Hepatocyte (in vitro differentiated cells): ENCODE measurements around the gene TFAP2A. TPM values are rescaled to one million over a fixed set of nuclear protein-coding genes. Genes with fewer than 3 reads are reported as not detected.

Source experiments
- DNase-seq: peaks from one replicate; pipeline ENCODE4 v3.0.0-alpha.2; 2016; ENCODE audit warnings: low spot score
- H2AFZ ChIP-seq: fragments of 200-600 bp; sonication (generic); 2 replicates; pipeline ENCODE4 v1.6.0; 2016; ENCODE audit warnings: antibody characterized with exemption, mild to moderate bottlenecking
- H3K27ac ChIP-seq: fragments of 200-600 bp; sonication (generic); 2 replicates; pipeline ENCODE4 v1.5.1; 2016; ENCODE audit warnings: mild to moderate bottlenecking
- H3K27me3 ChIP-seq: fragments of 200-600 bp; sonication (generic); 2 replicates; pipeline ENCODE4 v1.6.1; 2016
- H3K36me3 ChIP-seq: fragments of 200-600 bp; sonication (generic); replicated peaks from 2 replicates; pipeline ENCODE4 v1.5.1; 2016; ENCODE audit warnings: low read depth; ENCODE audit not compliant: insufficient read depth
- H3K4me1 ChIP-seq: fragments of 200-600 bp; sonication (generic); 2 replicates; pipeline ENCODE4 v1.5.1; 2016; ENCODE audit warnings: mild to moderate bottlenecking, moderate library complexity; ENCODE audit not compliant: insufficient read depth
- H3K4me2 ChIP-seq: fragments of 200-600 bp; sonication (generic); 2 replicates; pipeline ENCODE4 v1.6.0; 2016
- H3K4me3 ChIP-seq: fragments of 200-600 bp; sonication (generic); 2 replicates; pipeline ENCODE4 v1.5.1; 2016; ENCODE audit warnings: mild to moderate bottlenecking
- H3K79me2 ChIP-seq: fragments of 200-600 bp; sonication (generic); 2 replicates; pipeline ENCODE4 v1.6.0; 2017; ENCODE audit warnings: mild to moderate bottlenecking
- H3K9me2 ChIP-seq: fragments of 200-600 bp; sonication (generic); replicated peaks from 2 replicates; pipeline ENCODE4 v1.6.0; 2017; ENCODE audit warnings: mild to moderate bottlenecking; ENCODE audit not compliant: insufficient read depth
- H3K9me3 ChIP-seq: fragments of 200-600 bp; sonication (generic); 2 replicates; pipeline ENCODE4 v1.5.1; 2016; ENCODE audit warnings: low read depth, mild to moderate bottlenecking
- H4K20me1 ChIP-seq: fragments of 200-600 bp; sonication (generic); 2 replicates; pipeline ENCODE4 v1.6.0; 2016; ENCODE audit warnings: mild to moderate bottlenecking; ENCODE audit not compliant: insufficient read depth, poor library complexity, severe bottlenecking
- EZH2 ChIP-seq: fragments of 200-600 bp; sonication (generic); IDR thresholded peaks from 2 replicates; pipeline ENCODE4 v1.6.1; 2016; ENCODE audit warnings: antibody characterized with exemption, mild to moderate bottlenecking, borderline replicate concordance
- EZH2phosphoT487 ChIP-seq: fragments of 200-600 bp; sonication (generic); IDR thresholded peaks from one replicate; pipeline ENCODE4 v1.6.1; 2018; ENCODE audit warnings: antibody characterized with exemption, mild to moderate bottlenecking, low read depth, moderate library complexity; ENCODE audit not compliant: unreplicated experiment, severe bottlenecking
- WGBS: methylation state at CpG from one replicate; pipeline ENCODE4 v1.1.6; 2016; ENCODE audit warnings: low lambda C conversion rate; ENCODE audit errors: missing lambda C conversion rate; 5-methylcytosine and 5-hydroxymethylcytosine counted together
- polyA plus RNA-seq: library from polyadenylated mRNA; unstranded; fragments of >200 nt; fragmentation: Nextera tagmentation; extraction: Ambion mirVana; gene quantifications from 2 replicates; pipeline ENCODE4 v1.2.1, GENCODE V29; 2016
- total RNA-seq: library from RNA; depleted of rRNA; stranded (reverse); fragments of >200 nt; gene quantifications from 2 replicates; pipeline ENCODE4 v1.2.3, GENCODE V29; 2014
- TF ChIP-seq, protein P1 (sequence below): fragments of 200-600 bp; sonication (generic); IDR thresholded peaks from 2 replicates; pipeline ENCODE4 v1.5.1; 2016; ENCODE audit warnings: antibody characterized with exemption, mild to moderate bottlenecking; ENCODE audit not compliant: poor library complexity

TFAP2A gene
- total and polyA plus RNA-seq, 2 experiments from 2014 or later: 6.2 to 14.9 TPM

DNA sequence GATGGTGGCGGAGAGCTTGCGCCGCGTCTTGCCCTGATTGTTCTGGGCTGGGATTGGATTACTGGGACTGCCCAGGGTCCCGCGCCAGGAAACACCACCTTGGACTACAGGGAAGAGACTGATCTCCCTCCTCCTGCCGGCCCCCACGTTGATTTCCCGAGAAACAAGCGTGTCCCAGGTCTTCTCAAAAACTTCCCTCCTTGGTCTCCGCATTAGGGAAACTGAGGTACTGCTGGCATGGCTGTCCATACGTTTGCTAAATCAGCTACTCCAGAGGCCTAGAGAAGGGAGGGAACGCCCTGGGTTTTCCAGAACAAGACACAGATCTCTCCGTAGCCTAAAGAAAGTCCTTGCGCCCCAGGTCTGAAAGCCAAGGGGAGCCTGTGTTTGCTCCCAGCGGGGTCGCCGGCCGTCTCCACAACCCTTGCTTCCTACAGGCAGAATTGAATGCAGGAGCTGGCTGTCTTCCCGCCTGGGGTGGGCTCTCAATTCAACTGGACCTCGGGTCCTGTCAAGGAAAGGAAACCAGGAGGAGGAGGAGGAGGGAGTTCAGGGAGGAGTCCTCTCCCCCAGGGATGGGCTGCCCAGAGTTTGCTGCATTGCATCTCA is 29.2 kb downstream of the TFAP2A start:
- no peak overlapping the region for H3K4me3 ChIP-seq
- DNase-seq: no peak
- no peaks in the 10 kb centered on the region for H3K36me3 ChIP-seq
- H3K9me2 ChIP-seq: no peaks in the 10 kb centered on the region
- WGBS: 31% methylated on average over 21 of the region's 21 CpGs
- no peaks in the 10 kb centered on the region for H3K79me2 ChIP-seq
- peaks cover 43% of the 10 kb centered on the region for H3K4me1 ChIP-seq
- no peaks in the 10 kb centered on the region for H3K9me3 ChIP-seq
- peak overlapping the region; percentile 69 for H3K27ac ChIP-seq
- H3K27me3 ChIP-seq: peaks cover 100% of the 10 kb centered on the region
- H2AFZ ChIP-seq: no peak overlapping the region
- no peaks in the 10 kb centered on the region for H4K20me1 ChIP-seq
- H3K4me2 ChIP-seq: no peak overlapping the region
- TF ChIP-seq EZH2phosphoT487 (no peak), EZH2 (no peak)
- TF ChIP-seq, protein P1, sequence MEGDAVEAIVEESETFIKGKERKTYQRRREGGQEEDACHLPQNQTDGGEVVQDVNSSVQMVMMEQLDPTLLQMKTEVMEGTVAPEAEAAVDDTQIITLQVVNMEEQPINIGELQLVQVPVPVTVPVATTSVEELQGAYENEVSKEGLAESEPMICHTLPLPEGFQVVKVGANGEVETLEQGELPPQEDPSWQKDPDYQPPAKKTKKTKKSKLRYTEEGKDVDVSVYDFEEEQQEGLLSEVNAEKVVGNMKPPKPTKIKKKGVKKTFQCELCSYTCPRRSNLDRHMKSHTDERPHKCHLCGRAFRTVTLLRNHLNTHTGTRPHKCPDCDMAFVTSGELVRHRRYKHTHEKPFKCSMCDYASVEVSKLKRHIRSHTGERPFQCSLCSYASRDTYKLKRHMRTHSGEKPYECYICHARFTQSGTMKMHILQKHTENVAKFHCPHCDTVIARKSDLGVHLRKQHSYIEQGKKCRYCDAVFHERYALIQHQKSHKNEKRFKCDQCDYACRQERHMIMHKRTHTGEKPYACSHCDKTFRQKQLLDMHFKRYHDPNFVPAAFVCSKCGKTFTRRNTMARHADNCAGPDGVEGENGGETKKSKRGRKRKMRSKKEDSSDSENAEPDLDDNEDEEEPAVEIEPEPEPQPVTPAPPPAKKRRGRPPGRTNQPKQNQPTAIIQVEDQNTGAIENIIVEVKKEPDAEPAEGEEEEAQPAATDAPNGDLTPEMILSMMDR: no peak

DNA sequence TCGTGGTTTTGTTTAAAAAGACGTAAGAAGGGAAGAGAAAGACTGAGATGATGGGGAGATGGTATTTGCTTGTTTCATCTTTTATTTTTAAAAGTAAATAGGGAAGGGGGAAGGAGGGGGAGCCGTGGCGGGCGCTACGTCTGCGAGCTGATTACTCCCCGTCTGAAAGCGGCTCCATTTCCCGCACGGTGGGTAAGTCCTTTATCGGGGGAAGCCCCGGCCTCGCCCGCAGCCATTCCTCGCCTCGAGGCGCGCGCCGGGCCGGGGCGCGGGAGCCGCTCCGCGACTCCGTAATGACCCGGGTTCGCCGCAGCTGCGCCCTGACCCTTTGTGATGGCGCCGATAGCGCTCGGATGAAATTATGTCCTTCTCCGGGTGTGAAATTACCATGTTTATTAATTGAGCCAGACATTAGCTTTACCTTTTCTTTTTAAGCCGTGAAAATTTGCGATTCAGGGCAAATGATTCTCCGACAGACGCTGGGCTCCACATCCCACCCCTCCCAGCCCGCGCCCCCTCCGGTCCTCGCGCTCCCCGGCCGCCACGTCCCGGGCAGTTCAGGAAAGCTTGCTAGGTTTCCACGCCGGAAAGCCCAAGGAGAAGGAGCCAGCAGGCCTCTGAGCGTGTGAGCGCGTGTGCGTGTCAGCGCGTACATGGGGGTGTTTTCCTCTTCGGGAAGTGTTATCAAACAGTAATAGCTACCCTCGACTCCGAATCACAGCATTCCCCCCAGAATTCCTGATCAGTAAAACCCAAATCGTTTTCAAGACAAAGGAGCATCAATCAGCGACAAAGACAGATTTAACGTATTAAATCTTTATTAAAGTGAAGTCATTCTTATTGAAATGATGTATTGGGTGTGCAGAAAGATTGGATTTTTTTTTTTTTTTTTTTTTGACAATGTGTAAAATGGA is 30.0 kb downstream of the TFAP2A start:
- DNase-seq: no peak
- Histone ChIP-seq H3K27me3 (peaks cover 99% of the 10 kb centered on the region), H3K79me2 (no peaks in the 10 kb centered on the region), H3K4me1 (peaks cover 35% of the 10 kb centered on the region), H3K4me2 (peak overlapping the region; percentile 76), H3K36me3 (no peaks in the 10 kb centered on the region), H3K4me3 (peak overlapping the region; percentile 15), H3K9me2 (no peaks in the 10 kb centered on the region), H3K9me3 (no peaks in the 10 kb centered on the region), H2AFZ (peak overlapping the region; percentile 75), H4K20me1 (no peaks in the 10 kb centered on the region), H3K27ac (peak overlapping the region; percentile 69)
- WGBS: 12% methylated on average over 56 of the region's 64 CpGs
- TF ChIP-seq EZH2phosphoT487 (peak; percentile 75), EZH2 (peak; percentile 91)
- TF ChIP-seq, protein P1: no peak

- H3K27ac ChIP-seq: peak overlapping the region; percentile 69
- WGBS: 15% methylated on average over 9 of the region's 9 CpGs
- H3K79me2 ChIP-seq: no peaks in the 10 kb centered on the region
- peaks cover 92% of the 10 kb centered on the region for H3K27me3 ChIP-seq
- no peaks in the 10 kb centered on the region for H4K20me1 ChIP-seq
- peak overlapping the region; percentile 76 for H3K4me2 ChIP-seq
- H3K4me1 ChIP-seq: peaks cover 32% of the 10 kb centered on the region
- no peaks in the 10 kb centered on the region for H3K9me3 ChIP-seq
- no peaks in the 10 kb centered on the region for H3K36me3 ChIP-seq
- H2AFZ ChIP-seq: peak overlapping the region; percentile 75
- H3K9me2 ChIP-seq: no peaks in the 10 kb centered on the region
- TF ChIP-seq, protein P1: no peak
- TF ChIP-seq EZH2phosphoT487: peak; percentile 68
- DNase-seq: no peak
- peak overlapping the region; percentile 15 for H3K4me3 ChIP-seq
These were observed 30.7 kb downstream of the TFAP2A start for GRCh38 chr6:10384091-10384609.
